ENCODE measurements around the gene SLC18A2.

GRCh38 chr10:117215079-117215478 is 25.8 kb upstream of the SLC18A2 start:
- TF ChIP-seq POLR2AphosphoS5 (IDR thresholded peaks at IDR 0.05) (no peak), POLR2A (IDR thresholded peaks at IDR 0.05) (no peak)

Measured in sigmoid colon (tissue), 4 donors.